IgD-negative memory B cell (primary cell): ENCODE data around the gene ANO1. TPM values are rescaled to one million over a fixed set of nuclear protein-coding genes. Genes with fewer than 3 reads are reported as not detected.
A peak's percentile ranks its signal among the peaks of the same experiment; 100 is the strongest.

Source experiments
- H3K27ac Mint-ChIP-seq, 3 donors: one replicate each; pipeline ENCODE4 v1.8.0; 2020 to 2022; ENCODE audit warnings: mild to moderate bottlenecking in 3 of 3, mixed read lengths in 3 of 3, moderate library complexity in 1 of 3
- H3K27me3 Mint-ChIP-seq: one replicate; pipeline ENCODE4 v1.8.0; 2021; ENCODE audit warnings: mixed read lengths
- H3K36me3 Mint-ChIP-seq: one replicate; pipeline ENCODE4 v1.8.0; 2020; ENCODE audit warnings: mild to moderate bottlenecking, mixed read lengths
- H3K4me1 Mint-ChIP-seq, 3 donors: one replicate each; pipeline ENCODE4 v1.8.0; 2020 to 2022; ENCODE audit warnings: mixed read lengths in 3 of 3, mild to moderate bottlenecking in 1 of 3
- H3K4me3 Mint-ChIP-seq, 4 donors: one replicate each; pipeline ENCODE4 v1.8.0; 2020 to 2022; ENCODE audit warnings: mild to moderate bottlenecking in 4 of 4, mixed read lengths in 4 of 4, moderate library complexity in 3 of 4
- H3K9me3 Mint-ChIP-seq, 3 donors: one replicate each; pipeline ENCODE4 v1.8.0; 2020 to 2021; ENCODE audit warnings: mixed read lengths in 3 of 3, mild to moderate bottlenecking in 1 of 3
- polyA plus RNA-seq: library from polyadenylated mRNA; unstranded; fragments of 300-500 nt; fragmentation: Illumina TruSeq; gene quantifications from one replicate; pipeline ENCODE4 v1.2.3, GENCODE V29; 2021

The ANO1 gene
- polyA plus RNA-seq, 1 donor from 2014 or later: not detected

- Mint-ChIP-seq H3K4me1 (no peaks in the 10 kb centered on the region), H3K4me3 (no peak overlapping the region), H3K27ac (no peak overlapping the region), H3K36me3 (no peaks in the 10 kb centered on the region), H3K27me3 (peaks cover 14% of the 10 kb centered on the region), H3K9me3 (no peaks in the 10 kb centered on the region)
Measured at GRCh38 chr11:70137383-70137782, 59.3 kb downstream of the ANO1 start.

DNA sequence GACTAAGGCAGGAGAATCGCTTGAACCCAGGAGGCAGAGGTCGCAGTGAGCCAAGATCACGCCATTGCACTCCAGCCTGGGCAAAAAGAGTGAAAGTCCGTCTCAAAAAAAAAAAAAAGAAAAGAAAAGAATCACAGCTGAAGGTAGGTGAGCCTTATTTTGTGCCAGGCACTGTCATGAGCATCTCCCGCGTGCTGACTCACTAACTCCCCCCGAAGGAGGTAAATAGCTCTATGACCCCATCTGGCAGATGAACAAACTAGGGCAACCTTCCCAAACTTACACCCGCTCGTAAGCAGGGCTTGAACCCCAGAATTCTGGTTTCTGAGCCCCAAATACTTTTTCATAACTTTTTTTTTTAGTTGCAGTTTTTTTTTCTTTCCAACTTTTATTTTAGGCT, 60.3 kb downstream of the ANO1 start:
- no peaks in the 10 kb centered on the region for H3K36me3 Mint-ChIP-seq
- no peaks in the 10 kb centered on the region for H3K9me3 Mint-ChIP-seq
- no peaks in the 10 kb centered on the region for H3K4me1 Mint-ChIP-seq
- H3K4me3 Mint-ChIP-seq: no peak overlapping the region
- H3K27me3 Mint-ChIP-seq: peaks cover 19% of the 10 kb centered on the region
- peak overlapping the region in 1 of 3 donors; percentile 57 for H3K27ac Mint-ChIP-seq

DNA sequence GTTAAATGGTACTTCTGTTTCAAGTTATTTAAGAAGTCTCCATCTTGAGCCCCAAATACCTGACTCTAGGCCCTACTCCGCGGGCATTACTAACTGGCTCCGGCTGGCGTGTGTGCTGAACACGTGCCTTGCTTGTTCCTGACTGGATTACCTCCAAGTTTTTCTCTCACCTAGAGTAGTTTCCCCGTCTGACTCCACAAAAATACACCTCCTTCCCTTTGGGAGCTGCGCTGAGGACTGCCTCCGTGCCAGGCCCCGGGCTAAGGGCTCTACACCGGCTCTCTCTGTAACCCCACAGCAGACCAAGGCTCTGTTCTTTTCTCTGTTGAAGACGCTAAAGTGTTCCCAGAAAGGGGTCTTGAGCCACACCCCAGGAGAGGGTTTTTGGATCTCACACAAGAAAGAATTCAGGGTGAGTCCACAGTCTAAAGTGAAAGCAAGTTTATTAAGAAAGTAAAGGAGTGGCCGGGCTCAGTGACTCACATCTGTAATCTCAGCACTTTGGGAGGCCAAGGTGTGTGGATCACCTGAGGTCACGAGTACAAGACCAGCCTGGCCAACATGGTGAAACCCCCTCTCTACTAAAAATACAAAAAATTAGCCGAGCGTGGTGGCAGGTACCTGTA, 61.8 kb downstream of the ANO1 start:
- H3K36me3 Mint-ChIP-seq: no peaks in the 10 kb centered on the region
- H3K9me3 Mint-ChIP-seq: no peaks in the 10 kb centered on the region
- H3K27me3 Mint-ChIP-seq: peaks cover 28% of the 10 kb centered on the region

DNA sequence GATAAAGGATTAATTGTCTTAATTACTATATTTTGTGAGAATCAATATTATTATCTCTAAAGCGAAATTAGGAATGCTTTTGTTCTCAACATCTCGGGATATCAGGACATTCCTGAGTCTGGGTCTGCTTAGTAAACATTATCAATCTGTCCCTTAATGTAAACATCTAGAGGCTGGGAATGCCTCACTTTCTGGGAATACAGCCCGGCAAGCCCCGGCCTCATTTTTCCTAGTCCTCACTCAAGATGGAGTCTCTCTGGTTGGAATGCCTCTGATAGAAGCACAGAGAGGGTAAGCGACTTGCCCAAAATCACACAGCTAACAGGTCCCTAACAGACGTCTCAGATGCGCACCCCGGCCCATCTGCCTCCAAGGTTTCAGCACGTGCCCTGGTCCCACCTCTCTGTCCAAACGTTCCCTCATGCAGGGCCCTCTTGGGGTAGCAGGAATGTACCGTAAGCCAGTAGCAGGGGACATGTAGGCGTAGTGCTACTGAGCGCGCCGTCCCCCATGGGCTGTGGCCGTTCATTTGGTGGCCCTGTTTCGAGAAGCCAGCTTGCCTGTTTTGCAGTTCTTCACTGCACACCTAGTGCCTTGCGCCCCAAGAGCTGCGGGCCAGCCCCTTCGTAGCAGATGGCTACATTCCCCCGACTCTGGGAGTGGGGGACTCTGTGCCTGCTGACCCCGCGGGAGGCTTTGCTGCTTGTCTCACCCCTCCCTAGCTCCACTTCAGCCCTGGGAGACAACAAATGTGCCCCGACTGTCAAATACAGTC, 62.8 kb downstream of the ANO1 start:
- H3K4me3 Mint-ChIP-seq: no peak overlapping the region
- no peaks in the 10 kb centered on the region for H3K9me3 Mint-ChIP-seq
- H3K27ac Mint-ChIP-seq: no peak overlapping the region
- no peaks in the 10 kb centered on the region for H3K4me1 Mint-ChIP-seq
- peaks cover 30% of the 10 kb centered on the region for H3K27me3 Mint-ChIP-seq
- H3K36me3 Mint-ChIP-seq: no peaks in the 10 kb centered on the region

More for the DNA sequence above, 61.8 kb downstream of the ANO1 start:
- no peak overlapping the region for H3K27ac Mint-ChIP-seq
- no peaks in the 10 kb centered on the region for H3K4me1 Mint-ChIP-seq
- no peak overlapping the region for H3K4me3 Mint-ChIP-seq

DNA sequence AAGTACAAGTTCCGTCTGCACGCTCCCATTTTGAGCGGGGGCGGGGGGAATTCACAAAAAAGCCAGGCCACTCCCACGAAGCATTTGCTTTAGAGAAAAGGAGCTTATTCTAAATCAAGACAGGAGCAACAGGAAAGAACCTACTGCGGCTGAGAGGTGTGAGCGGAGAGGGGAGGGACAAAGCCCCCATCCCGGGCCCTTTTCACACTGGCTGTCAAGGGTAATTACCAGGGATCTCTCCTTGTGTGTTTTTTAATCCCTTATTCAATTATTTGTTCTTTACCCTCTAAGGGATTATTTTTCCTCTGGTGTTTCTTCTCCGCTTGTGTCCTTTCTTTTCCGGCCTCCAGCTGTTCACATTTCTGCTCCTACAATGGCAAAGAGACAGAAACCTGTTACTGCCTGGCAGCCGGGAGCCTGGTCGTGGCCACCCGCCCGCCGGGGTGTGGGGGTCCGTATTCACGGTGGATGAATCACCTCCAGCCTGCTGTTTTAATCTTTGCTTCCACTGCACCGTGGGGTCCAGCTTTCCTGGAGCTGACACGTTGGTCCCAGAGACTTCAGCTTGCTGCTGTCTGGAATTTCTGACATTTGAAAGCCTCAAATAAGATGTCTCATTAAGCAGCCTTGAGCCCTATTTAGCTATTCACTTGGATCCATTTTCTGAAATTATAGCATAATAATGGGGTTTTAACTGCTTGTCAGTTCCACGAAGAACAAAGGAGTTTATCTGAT, 63.5 kb downstream of the ANO1 start:
- peaks cover 35% of the 10 kb centered on the region for H3K27me3 Mint-ChIP-seq
- H3K36me3 Mint-ChIP-seq: no peaks in the 10 kb centered on the region
- H3K4me1 Mint-ChIP-seq: no peaks in the 10 kb centered on the region
- H3K9me3 Mint-ChIP-seq: no peaks in the 10 kb centered on the region
- H3K27ac Mint-ChIP-seq: no peak overlapping the region
- no peak overlapping the region for H3K4me3 Mint-ChIP-seq

GRCh38 chr11:70142221-70142875, 64.2 kb downstream of the ANO1 start:
- Mint-ChIP-seq H3K9me3 (no peaks in the 10 kb centered on the region), H3K27me3 (peaks cover 35% of the 10 kb centered on the region), H3K36me3 (no peaks in the 10 kb centered on the region), H3K4me1 (no peaks in the 10 kb centered on the region), H3K4me3 (no peak overlapping the region), H3K27ac (no peak overlapping the region)

- peaks cover 46% of the 10 kb centered on the region for H3K27me3 Mint-ChIP-seq
- H3K4me1 Mint-ChIP-seq: no peaks in the 10 kb centered on the region
- H3K36me3 Mint-ChIP-seq: no peaks in the 10 kb centered on the region
- no peaks in the 10 kb centered on the region for H3K9me3 Mint-ChIP-seq
- peak overlapping the region in 1 of 3 donors; percentile 51 for H3K27ac Mint-ChIP-seq
- no peak overlapping the region for H3K4me3 Mint-ChIP-seq
Measured at GRCh38 chr11:70144262-70144661, 66.1 kb downstream of the ANO1 start.

DNA sequence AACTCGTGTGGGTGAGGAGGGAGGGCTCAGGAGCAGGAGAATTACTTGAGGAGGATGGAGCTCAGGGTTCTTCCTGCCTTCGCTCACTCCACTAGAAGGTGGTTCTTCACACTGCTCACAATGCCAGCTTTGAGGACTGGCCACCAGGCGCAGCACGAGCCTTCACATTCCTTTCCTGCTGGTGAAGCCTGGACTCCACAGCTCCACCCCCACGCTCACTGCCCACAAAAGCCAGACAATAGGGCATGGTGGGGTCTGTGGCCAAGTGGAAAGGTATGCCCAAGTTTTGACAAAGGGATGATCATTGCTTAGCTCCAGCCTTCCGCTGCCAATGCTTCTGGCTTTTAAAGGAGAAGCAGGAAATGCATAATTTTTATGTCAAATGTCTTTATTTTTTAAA, 67.0 kb downstream of the ANO1 start:
- Mint-ChIP-seq H3K36me3 (no peaks in the 10 kb centered on the region), H3K9me3 (peaks cover 0 to 1% (median 0%) of the 10 kb centered on the region in 3 donors), H3K4me3 (no peak overlapping the region), H3K4me1 (no peaks in the 10 kb centered on the region), H3K27ac (peak overlapping the region in 1 of 3 donors; percentile 51), H3K27me3 (peaks cover 46% of the 10 kb centered on the region)

DNA sequence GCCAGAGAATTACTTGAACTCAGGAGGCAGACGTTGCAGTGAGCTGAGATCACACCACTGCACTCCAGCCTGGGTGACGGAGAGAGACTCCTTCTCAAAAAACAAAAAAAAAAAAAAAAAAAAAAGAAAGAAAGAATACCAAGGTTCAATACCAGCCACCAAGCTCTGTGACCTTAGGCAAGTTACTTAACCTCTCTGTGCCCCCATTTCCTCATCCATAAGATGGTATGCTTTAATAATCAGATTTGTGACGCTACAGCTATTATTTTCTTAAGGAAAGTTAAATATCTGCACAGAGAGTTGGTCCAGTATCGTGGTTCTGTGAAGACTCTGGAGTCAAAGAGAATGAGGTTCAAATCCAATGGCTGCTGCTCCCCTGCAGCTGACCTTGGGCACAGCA, 67.7 kb downstream of the ANO1 start:
- peaks cover 43% of the 10 kb centered on the region for H3K27me3 Mint-ChIP-seq
- no peak overlapping the region for H3K27ac Mint-ChIP-seq
- H3K9me3 Mint-ChIP-seq: peaks cover 0 to 1% (median 0%) of the 10 kb centered on the region in 3 donors
- no peaks in the 10 kb centered on the region for H3K4me1 Mint-ChIP-seq
- H3K36me3 Mint-ChIP-seq: no peaks in the 10 kb centered on the region
- no peak overlapping the region for H3K4me3 Mint-ChIP-seq

DNA sequence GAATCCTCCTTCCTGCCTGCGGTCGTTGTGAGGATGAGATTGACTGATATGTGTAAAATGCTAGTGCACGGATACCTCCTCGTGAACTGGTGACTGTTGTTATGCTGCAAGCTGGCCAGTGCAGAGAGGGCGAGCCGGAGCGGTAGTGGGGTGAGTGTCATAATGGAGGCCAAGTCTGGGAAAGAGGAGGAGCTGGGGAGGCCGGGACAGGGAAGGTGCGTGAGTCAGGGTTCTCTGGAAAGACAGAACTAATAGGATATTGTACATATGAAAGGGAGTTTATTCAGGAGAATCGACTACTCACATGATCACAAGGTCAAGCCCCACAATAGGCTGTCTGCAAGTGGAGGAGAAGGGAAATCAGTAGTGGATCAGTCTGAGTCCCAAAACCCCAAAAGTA, 68.2 kb downstream of the ANO1 start:
- no peak overlapping the region for H3K27ac Mint-ChIP-seq
- H3K36me3 Mint-ChIP-seq: no peaks in the 10 kb centered on the region
- no peak overlapping the region for H3K4me3 Mint-ChIP-seq
- H3K27me3 Mint-ChIP-seq: peaks cover 39% of the 10 kb centered on the region
- no peaks in the 10 kb centered on the region for H3K4me1 Mint-ChIP-seq
- H3K9me3 Mint-ChIP-seq: peaks cover 0 to 1% (median 0%) of the 10 kb centered on the region in 3 donors

- Mint-ChIP-seq H3K4me3 (no peak overlapping the region), H3K36me3 (no peaks in the 10 kb centered on the region)
Measured at GRCh38 chr11:70146895-70147520, 68.9 kb downstream of the ANO1 start.

DNA sequence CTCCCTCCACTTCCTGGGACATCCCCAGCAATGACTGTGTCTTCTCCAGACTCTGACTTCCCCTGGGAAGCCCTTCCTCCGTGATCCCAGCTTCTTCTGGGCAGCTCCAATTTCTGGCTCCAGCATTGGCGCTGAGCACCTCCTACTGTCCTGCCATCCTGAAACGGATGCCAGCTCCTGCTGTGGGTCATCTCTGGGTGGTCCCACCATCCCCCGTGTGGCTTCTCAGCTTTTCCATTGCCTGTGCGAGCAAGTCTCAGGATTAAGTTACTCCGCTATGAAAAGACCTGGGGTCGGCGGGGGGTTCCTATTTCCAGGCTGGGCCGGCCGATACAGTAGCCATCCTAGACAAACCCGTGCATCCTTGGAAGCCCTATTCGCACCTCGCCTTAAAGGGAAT, 69.6 kb downstream of the ANO1 start:
- Mint-ChIP-seq H3K27ac (no peak overlapping the region), H3K4me3 (no peak overlapping the region), H3K4me1 (no peaks in the 10 kb centered on the region), H3K27me3 (peaks cover 32% of the 10 kb centered on the region), H3K36me3 (no peaks in the 10 kb centered on the region), H3K9me3 (peaks cover 0 to 1% (median 0%) of the 10 kb centered on the region in 3 donors)

More at GRCh38 chr11:70146895-70147520, 68.9 kb downstream of the ANO1 start:
- Mint-ChIP-seq H3K4me1 (no peaks in the 10 kb centered on the region), H3K27ac (no peak overlapping the region), H3K9me3 (peaks cover 0 to 1% (median 0%) of the 10 kb centered on the region in 3 donors), H3K27me3 (peaks cover 33% of the 10 kb centered on the region)

- H3K27me3 Mint-ChIP-seq: peaks cover 13% of the 10 kb centered on the region
- H3K27ac Mint-ChIP-seq: no peak overlapping the region
- peaks cover 0 to 3% (median 0%) of the 10 kb centered on the region in 3 donors for H3K9me3 Mint-ChIP-seq
- H3K4me3 Mint-ChIP-seq: no peak overlapping the region
- H3K36me3 Mint-ChIP-seq: no peaks in the 10 kb centered on the region
- H3K4me1 Mint-ChIP-seq: no peaks in the 10 kb centered on the region
Measured at GRCh38 chr11:70151671-70152070, 73.6 kb downstream of the ANO1 start.

DNA sequence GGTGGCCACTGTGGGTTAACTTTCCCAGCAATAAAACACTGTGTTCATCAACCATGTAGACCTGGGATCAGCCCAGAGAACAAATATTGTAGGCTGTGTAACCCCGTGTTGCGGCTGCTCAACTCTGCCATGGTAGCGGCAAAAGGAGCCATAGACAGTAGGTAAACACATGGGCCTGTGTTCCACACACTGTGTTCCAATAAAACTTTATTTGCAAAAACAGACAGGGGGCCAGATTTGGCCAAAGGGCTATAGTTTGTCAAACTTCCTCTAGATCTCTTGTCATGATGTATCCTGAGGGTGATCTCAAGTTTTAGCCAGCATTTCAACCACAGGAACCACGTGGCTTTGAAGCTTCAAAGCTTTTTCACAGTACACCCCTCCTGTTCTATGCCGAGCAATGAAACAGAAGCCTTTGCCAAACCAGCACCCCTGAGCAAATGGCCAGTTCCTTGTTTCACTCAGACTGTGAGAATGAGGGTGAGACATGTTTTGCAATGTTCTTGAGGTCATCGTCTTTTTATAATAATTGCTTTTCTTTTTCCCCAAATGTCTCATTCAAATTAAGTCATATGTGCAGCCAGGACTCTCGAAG, 75.1 kb downstream of the ANO1 start:
- H3K9me3 Mint-ChIP-seq: peaks cover 0 to 3% (median 0%) of the 10 kb centered on the region in 3 donors
- no peaks in the 10 kb centered on the region for H3K4me1 Mint-ChIP-seq

More for the DNA sequence above, 75.1 kb downstream of the ANO1 start:
- Mint-ChIP-seq H3K27ac (no peak overlapping the region), H3K36me3 (no peaks in the 10 kb centered on the region), H3K4me3 (no peak overlapping the region), H3K27me3 (peaks cover 6% of the 10 kb centered on the region)
